ENCODE data around the gene UTP4.
A peak's percentile ranks its signal among the peaks of the same experiment; 100 is the strongest.

Gene UTP4

GRCh38 chr16:69132424-69133252, at the start of gene UTP4, which contains the start of gene CHTF8:
UTP4 (plus strand) TSS chr16:69132649; CDS start chr16:69133460, 811 bp downstream.
CHTF8 (minus strand) TSS chr16:69132588; CDS start chr16:69121458, 11,130 bp downstream.
- Histone ChIP-seq H3K36me3 (ENCODE audit: insufficient read depth, low read length) (peaks cover 14% of the 10 kb centered on the region), H3K9me3 (ENCODE audit: control insufficient read depth, insufficient read depth, low read length) (no peaks in the 10 kb centered on the region; the same call in 1 of the 2 replicates), H3K9ac (ENCODE audit: low read depth, low read length) (peak within 1 kb of the TSS; percentile 100), H3K4me1 (ENCODE audit: insufficient read depth, low read length) (peaks cover 9% of the 10 kb centered on the region; the same call in 1 of the 2 replicates)

DNA sequence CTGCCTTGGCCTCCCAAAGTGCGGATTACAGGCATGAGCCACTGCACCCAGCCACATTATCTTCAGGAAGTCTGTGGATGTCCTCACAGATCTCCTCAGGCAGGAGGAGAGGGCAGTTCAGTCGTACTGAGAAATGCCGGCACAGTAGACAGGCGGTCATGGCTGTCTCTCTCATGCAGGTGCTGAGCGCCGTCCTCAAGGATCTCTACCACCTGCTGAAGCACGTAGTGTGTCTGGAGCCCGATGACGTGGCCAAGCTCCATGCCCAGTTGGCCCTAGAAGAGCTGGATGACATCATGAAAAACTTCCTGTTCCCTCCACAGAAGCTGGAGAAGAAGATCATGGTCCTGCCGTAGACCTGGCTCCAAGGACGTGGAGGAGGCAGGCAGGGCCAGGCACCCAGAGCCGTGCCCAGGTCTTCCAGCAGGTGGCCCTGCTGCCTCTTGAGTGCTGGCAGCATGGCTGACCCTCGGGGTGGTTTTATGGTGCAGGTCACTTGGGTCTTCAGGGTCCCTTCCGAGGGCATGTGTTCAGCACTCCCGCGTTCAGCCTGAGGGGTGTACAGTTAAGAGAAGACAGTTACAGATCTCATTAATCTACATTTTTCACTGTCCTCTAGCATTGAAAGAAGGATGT, 49.0 kb upstream of the UTP4 start:
- no peaks in the 10 kb centered on the region for H3K9me3 ChIP-seq (ENCODE audit: control insufficient read depth, insufficient read depth, low read length)
- peaks cover 11% of the 10 kb centered on the region for H3K4me1 ChIP-seq (ENCODE audit: insufficient read depth, low read length)
- no peaks in the 10 kb centered on the region for H3K36me3 ChIP-seq (ENCODE audit: insufficient read depth, low read length)
- H3K9ac ChIP-seq (ENCODE audit: low read depth, low read length) = no peak overlapping the region

DNA sequence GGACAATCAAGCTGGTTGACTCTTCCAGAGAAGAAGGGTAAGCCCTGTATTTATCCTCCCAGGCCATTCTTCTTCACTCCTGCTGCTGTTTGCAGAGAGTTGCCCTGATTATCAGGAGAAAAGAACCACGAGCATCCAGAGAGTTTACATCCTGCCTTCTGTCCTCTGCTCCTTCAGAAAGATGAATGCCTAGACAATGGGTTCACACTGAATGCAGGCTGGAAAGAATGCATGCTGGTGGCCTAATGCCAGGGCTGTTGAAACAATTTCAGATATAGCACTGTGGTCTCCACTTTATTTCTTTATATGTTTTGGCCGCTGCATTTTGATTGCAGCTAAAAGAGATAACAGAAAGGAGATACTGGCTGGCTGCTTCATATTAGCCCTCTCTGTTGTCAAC, 48.2 kb upstream of the UTP4 start:
- no peaks in the 10 kb centered on the region for H3K36me3 ChIP-seq (ENCODE audit: insufficient read depth, low read length)
- peaks cover 13% of the 10 kb centered on the region; the same call in 1 of the 2 replicates for H3K4me1 ChIP-seq (ENCODE audit: insufficient read depth, low read length)
- H3K9ac ChIP-seq (ENCODE audit: low read depth, low read length) = no peak overlapping the region
- H3K9me3 ChIP-seq (ENCODE audit: control insufficient read depth, insufficient read depth, low read length) = no peaks in the 10 kb centered on the region

DNA sequence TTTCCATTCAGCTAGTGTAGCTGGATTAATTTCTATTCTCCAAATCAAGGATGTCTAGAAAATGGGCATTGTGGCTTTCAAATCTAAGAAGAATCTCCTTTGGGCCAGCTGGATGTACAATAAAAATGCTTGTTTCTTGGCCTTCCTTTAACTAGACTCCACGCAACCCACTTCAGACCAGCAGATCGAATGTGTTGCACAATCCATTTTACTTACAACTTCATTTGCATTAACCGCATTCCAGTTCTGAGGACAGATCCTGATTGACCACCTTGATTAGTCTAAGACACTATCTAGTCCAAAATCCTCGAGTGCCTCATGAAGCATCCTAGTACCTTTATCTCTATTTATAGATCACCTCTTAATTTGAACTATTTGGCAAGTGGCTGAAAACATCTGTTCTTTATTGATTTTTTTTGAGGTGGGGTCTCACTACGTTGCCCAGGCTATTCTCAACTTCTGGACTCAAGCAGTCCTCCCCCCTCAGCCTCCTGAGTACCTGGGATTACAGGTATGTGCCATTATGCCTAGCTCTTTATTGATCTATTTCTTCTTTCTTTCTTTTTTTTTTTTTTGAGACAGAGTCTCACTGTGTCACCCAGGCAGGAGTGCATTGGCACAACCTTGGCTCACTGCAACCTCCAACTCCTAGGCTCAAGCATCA, 47.3 kb upstream of the UTP4 start:
- H3K4me1 ChIP-seq (ENCODE audit: insufficient read depth, low read length) = peaks cover 21% of the 10 kb centered on the region
- no peak overlapping the region for H3K9ac ChIP-seq (ENCODE audit: low read depth, low read length)
- no peaks in the 10 kb centered on the region for H3K9me3 ChIP-seq (ENCODE audit: control insufficient read depth, insufficient read depth, low read length)

DNA sequence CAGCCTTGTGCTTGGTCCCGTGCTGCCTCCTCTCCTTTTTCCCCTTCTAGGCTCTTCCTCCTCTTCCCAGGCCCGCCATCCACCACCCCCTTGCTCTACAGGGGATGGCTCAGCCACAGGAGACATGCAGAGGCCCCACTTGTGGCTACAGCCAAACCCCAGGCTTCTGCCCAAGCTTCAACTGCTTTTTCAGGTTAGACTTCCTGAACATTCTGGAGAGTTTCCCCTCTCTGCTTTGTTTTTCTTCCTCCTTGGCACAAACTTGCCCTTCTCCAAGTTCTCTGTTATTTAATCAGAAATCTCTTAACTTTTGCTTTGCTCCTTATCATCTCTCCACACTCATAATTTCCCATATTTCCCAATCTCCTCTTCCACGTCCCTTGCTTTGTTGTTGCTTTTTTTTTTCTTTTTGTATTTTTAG, 45.3 kb upstream of the UTP4 start:
- no peak overlapping the region for H3K9ac ChIP-seq (ENCODE audit: low read depth, low read length)
- peaks cover 22% of the 10 kb centered on the region for H3K4me1 ChIP-seq (ENCODE audit: insufficient read depth, low read length)
- H3K9me3 ChIP-seq (ENCODE audit: control insufficient read depth, insufficient read depth, low read length) = no peaks in the 10 kb centered on the region

More for the DNA sequence above, 47.3 kb upstream of the UTP4 start:
- no peaks in the 10 kb centered on the region for H3K36me3 ChIP-seq (ENCODE audit: insufficient read depth, low read length)

DNA sequence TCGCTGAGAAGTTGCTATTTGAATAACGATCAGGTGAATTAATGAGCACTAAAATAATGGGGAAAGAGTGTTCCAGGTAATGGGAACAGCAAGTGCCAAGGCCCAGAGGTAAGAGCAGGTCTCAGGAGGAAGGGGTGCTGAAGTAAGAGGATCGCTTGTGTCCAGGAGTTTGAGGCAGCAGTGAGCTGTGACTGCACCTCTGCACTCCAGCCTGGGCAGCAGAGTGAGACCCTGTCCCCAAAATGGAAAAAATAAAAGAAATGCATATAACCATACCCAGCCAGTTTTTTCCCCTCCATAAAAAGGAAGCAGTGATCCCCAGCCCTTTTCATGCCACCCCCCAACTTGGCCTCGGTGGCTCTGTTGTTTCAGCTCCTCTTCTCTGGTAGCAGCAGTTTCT, 43.8 kb upstream of the UTP4 start:
- peaks cover 22% of the 10 kb centered on the region for H3K4me1 ChIP-seq (ENCODE audit: insufficient read depth, low read length)
- peak overlapping the region; percentile 4; the same call in 1 of the 2 replicates for H3K9ac ChIP-seq (ENCODE audit: low read depth, low read length)
- no peaks in the 10 kb centered on the region for H3K9me3 ChIP-seq (ENCODE audit: control insufficient read depth, insufficient read depth, low read length)
- H3K36me3 ChIP-seq (ENCODE audit: insufficient read depth, low read length) = no peaks in the 10 kb centered on the region

More for the DNA sequence above, 45.3 kb upstream of the UTP4 start:
- H3K36me3 ChIP-seq (ENCODE audit: insufficient read depth, low read length) = no peaks in the 10 kb centered on the region

DNA sequence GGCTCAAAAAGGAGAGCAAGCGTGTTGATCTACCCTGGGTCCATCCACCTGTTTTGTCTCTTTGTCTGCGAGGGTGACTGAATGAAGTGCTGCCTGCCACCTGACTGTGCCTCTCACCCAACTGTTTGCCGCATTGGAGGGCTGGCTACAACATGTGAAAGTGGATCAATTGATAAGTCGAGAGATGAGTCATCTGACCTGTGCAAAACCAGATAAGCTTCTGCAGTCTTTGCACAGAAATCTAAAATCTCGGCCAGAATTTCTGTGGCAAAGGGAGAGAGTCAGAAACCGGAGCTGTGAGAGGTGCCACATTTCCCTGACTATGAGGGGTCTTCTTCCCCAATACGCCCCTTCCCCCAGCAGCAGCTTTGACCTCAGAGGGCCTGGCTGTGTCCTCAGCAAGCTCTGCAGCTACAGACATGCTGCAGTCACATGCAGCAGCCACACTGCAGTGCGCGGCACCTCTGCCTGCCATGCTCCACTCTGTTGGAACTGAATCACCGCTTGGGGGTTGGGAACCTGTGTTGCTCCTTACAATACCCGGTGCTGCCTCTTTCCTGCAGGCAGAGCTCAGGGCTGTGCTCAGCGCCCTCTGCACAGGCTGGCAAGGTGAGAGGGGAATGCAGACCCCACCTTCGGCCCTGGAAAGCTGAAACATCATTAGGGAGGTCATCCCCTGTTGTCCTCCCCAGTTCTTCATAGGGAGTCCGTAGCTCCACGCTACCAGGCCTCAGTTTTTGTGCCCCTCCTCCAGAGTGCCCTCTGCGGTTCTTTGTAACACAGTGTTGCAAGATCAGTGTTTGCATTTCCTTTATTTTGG, 43.1 kb upstream of the UTP4 start:
- Histone ChIP-seq H3K9me3 (ENCODE audit: control insufficient read depth, insufficient read depth, low read length) (no peaks in the 10 kb centered on the region), H3K9ac (ENCODE audit: low read depth, low read length) (peak overlapping the region; percentile 4; the same call in 1 of the 2 replicates), H3K4me1 (ENCODE audit: insufficient read depth, low read length) (peaks cover 22% of the 10 kb centered on the region), H3K36me3 (ENCODE audit: insufficient read depth, low read length) (no peaks in the 10 kb centered on the region)

- Histone ChIP-seq H3K36me3 (ENCODE audit: insufficient read depth, low read length) (no peaks in the 10 kb centered on the region), H3K9ac (ENCODE audit: low read depth, low read length) (no peak overlapping the region), H3K4me1 (ENCODE audit: insufficient read depth, low read length) (peaks cover 25% of the 10 kb centered on the region)
These were observed 38.5 kb upstream of the UTP4 start for GRCh38 chr16:69093974-69094373.

DNA sequence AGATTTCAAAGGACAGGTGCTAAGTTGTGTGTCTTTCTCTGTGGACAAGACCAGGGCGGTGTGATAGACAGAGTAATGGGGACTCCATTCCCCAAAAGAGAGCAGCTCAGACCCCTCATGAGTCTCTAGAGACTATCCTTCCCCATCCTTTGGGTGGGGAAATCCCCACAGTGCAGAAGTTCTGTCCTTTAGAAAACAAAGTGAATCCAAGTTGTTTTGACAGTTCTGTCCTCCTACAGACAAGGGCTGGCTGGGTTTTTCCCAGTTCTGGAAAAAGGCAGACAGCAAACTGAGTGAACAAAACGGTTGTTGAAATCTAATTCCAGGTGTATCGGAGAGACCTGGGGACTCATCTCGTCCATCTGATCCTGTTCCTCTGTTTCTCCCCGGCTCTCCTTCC, 37.9 kb upstream of the UTP4 start:
- H3K36me3 ChIP-seq (ENCODE audit: insufficient read depth, low read length) = no peaks in the 10 kb centered on the region
- H3K9ac ChIP-seq (ENCODE audit: low read depth, low read length) = no peak overlapping the region
- peaks cover 20% of the 10 kb centered on the region for H3K4me1 ChIP-seq (ENCODE audit: insufficient read depth, low read length)
- no peaks in the 10 kb centered on the region for H3K9me3 ChIP-seq (ENCODE audit: control insufficient read depth, insufficient read depth, low read length)

More at GRCh38 chr16:69093974-69094373, 38.5 kb upstream of the UTP4 start:
- H3K9me3 ChIP-seq (ENCODE audit: control insufficient read depth, insufficient read depth, low read length) = no peaks in the 10 kb centered on the region

- Histone ChIP-seq H3K9ac (ENCODE audit: low read depth, low read length) (no peak overlapping the region), H3K9me3 (ENCODE audit: control insufficient read depth, insufficient read depth, low read length) (no peaks in the 10 kb centered on the region), H3K36me3 (ENCODE audit: insufficient read depth, low read length) (no peaks in the 10 kb centered on the region), H3K4me1 (ENCODE audit: insufficient read depth, low read length) (peaks cover 20% of the 10 kb centered on the region)
These were observed 37.3 kb upstream of the UTP4 start for GRCh38 chr16:69095193-69095592.

- Histone ChIP-seq H3K9me3 (ENCODE audit: control insufficient read depth, insufficient read depth, low read length) (no peaks in the 10 kb centered on the region), H3K36me3 (ENCODE audit: insufficient read depth, low read length) (no peaks in the 10 kb centered on the region)
These were observed 32.3 kb upstream of the UTP4 start for GRCh38 chr16:69100071-69100691.

DNA sequence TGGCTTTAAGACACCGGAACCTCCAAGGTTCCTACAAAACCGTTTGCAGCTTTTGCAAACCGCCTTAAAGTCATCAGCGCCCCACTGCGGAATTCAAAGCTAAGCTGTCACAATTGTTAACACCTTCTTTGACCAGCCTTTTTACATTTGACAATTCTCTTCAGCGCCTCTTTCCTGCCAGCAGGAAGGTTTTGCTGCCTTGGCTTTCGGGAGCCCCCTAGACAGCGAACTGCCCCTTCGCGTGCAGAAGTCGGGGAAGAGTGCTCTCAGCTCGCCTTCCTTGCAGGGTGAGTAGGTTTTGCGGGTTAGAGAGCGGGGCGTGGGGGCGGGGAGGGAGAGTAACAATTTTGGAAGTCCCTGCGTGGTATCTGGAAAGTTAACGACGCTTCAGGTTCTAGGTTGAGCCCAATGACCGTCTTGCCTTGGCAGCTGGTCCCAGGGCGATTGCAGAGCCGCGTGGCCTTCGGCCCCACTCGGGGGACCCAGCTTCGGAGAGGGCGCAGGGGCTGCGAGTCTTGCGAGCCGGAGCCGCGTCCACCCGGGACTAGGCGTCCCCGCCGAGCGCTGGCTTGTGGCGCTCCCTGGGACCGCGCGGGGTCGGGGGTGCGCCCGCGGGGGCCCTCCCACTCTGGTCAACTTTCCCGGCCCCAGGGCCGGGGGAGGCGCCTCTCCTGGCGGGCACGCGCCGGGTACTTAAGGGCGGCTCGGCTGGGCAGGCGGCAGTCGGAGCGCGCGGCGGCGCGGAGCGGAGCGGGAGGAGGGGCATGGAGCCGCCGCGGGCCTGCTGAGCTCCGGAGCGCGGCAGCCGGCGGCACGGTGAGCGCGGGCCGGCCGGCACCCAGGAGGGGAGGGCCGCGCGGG, 26.7 kb upstream of the UTP4 start, which contains the start of gene HAS3:
TSS of gene HAS3 (plus strand) at position 153 of the 861 bp plus-strand sequence. CDS start 3,743 bp downstream, outside the sequence.
- Histone ChIP-seq H3K9ac (ENCODE audit: low read depth, low read length) (peak within 1 kb of the TSS; percentile 71; the same call in 1 of the 2 replicates), H3K4me1 (ENCODE audit: insufficient read depth, low read length) (peaks cover 21% of the 10 kb centered on the region), H3K9me3 (ENCODE audit: control insufficient read depth, insufficient read depth, low read length) (no peaks in the 10 kb centered on the region), H3K36me3 (ENCODE audit: insufficient read depth, low read length) (peaks cover 5% of the 10 kb centered on the region; the same call in 1 of the 2 replicates)

More at GRCh38 chr16:69100071-69100691, 32.3 kb upstream of the UTP4 start:
- peaks cover 31% of the 10 kb centered on the region for H3K4me1 ChIP-seq (ENCODE audit: insufficient read depth, low read length)
- H3K9ac ChIP-seq (ENCODE audit: low read depth, low read length) = no peak overlapping the region; the same call in 1 of the 2 replicates
